ENCODE results near the gene GULP1.

DNA sequence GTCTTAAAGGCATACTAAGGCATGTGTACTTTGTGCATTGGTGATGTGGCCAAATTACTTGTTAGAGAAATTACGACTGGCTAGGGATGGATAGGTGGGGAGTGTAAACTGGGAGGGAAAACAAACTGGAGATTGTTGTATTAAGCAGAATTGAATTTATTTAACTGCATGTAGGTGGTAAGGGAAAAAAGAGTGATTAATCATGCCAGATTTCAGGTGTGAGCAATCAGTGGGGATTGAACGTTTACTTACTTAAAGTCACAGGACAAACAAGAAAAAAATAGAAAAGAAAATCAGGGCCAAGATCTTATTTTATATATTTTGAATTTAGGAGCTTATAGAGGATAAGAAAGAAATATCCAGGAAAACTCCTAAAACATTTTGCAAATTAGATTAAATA is 88.6 kb downstream of the GULP1 start:
- TF ChIP-seq, protein P1, sequence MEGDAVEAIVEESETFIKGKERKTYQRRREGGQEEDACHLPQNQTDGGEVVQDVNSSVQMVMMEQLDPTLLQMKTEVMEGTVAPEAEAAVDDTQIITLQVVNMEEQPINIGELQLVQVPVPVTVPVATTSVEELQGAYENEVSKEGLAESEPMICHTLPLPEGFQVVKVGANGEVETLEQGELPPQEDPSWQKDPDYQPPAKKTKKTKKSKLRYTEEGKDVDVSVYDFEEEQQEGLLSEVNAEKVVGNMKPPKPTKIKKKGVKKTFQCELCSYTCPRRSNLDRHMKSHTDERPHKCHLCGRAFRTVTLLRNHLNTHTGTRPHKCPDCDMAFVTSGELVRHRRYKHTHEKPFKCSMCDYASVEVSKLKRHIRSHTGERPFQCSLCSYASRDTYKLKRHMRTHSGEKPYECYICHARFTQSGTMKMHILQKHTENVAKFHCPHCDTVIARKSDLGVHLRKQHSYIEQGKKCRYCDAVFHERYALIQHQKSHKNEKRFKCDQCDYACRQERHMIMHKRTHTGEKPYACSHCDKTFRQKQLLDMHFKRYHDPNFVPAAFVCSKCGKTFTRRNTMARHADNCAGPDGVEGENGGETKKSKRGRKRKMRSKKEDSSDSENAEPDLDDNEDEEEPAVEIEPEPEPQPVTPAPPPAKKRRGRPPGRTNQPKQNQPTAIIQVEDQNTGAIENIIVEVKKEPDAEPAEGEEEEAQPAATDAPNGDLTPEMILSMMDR (IDR thresholded peaks at IDR 0.05; ENCODE audit: borderline replicate concordance, extremely low read depth, low read length, poor library complexity, severe bottlenecking), result no peak
- TF ChIP-seq EZH2 (IDR thresholded peaks at IDR 0.05; ENCODE audit: borderline replicate concordance, low read depth, low read length, severe bottlenecking), result no peak

All from DND-41 (cell line).